NCI-H774 (cell line): Measurements from ENCODE around the gene HIGD1B.
"Not testable (repeated sequence)": the region's sequence is repeated elsewhere in the genome, so short reads cannot be mapped to it uniquely, and the experiment has no call there.

Experiments used
- DNase-seq: peaks from one replicate; lab custom pipeline; 2025; lab: John Stamatoyannopoulos, UW

The HIGD1B gene

DNA sequence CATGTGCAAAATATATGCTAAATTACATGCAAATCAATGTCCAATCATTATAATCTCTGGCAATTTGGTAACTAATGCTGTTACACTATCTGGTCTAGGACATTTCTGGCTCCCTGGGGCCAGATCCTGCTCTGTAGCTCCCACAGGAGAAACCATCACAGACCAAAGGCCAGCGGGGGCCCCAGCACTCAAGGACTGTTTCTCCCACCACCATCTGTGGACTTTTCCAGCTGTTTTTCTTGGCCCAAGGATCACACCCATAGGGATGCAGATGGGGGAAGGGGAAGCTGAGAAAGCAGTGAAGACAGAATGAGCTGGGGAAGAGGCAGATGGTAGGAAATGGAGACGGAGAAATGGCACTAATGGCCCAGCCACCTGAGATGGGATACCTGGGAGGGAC, at the start of gene HIGD1B:
Gene HIGD1B (plus strand): TSS at position 298 of the 400 bp plus-strand sequence. CDS start 270 bp downstream, outside the sequence.
- DNase-seq = no peak

DNA sequence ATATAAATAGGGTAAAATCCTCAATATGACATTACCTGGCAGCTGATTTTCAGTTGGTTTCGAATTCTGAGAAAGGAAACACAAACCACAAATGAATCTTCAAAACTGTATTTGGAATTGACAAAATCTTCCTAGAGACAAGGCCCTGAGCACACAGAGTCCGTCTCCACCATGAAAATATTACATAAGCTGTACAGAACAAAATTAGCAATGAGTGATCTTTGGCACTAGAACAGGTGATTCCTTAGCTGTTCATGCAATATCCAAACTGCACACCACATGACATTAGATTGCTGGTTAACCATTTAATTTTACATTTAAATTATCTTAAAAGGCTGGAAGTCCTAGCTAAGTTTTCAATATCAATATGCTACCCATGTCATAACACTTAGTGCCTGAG, 49.3 kb upstream of the HIGD1B start:
- no peak for DNase-seq

DNA sequence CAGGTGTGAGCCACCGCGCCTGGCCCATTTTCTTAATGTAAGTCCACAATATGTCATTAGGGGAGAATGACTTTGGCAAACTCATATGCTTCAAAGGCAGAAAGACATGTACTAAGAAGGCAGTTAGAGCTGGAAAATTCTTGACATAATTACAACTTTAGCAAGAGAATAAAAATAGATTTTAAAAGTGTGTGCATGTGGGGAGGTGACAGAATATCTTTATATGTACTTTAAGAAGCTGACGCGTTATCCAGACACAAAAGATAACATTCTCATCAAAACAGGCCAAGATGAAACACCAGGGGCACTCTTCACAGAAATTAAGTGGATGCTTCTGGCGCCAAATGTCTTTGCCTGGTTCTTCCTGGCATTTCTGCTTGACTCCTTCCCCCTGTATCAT, 45.8 kb upstream of the HIGD1B start:
- no peak for DNase-seq

DNA sequence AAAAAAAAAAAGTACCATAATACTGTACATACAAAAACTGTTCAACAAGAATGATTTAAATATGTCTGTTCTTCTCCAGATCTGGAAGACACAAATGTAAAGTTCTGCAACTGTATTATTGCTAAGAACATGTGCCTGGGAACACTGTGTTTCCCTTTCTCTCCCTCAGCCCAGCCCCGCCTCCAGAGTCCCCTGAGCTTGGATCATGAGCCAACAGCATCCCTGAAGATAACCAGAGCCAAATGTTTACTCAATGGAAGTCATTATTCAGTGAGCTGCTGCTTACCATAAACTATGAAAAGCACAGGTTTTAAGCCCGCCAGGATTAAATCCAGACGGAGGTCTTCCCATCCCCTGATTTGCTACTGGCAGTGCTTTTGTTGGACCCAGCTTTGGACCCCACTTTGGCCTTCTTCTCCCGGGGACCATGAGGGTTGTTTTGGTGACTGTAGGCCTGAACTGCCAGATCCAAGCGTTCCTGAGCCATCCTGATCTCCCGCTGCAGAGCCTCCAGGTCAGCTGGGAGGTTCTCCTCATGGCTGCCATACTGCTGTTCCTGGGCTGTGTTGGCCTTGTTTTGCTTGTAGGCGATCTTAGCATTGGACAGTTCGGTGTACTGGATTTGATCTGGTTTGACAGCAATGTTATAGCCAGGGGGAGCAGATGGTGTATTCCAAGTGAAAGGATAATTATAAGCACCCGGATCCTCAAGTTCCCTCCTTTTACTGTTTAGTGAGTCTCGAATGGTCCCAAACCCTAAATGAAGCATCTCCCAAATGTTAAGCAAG, 43.2 kb upstream of the HIGD1B start:
- DNase-seq = no peak

DNA sequence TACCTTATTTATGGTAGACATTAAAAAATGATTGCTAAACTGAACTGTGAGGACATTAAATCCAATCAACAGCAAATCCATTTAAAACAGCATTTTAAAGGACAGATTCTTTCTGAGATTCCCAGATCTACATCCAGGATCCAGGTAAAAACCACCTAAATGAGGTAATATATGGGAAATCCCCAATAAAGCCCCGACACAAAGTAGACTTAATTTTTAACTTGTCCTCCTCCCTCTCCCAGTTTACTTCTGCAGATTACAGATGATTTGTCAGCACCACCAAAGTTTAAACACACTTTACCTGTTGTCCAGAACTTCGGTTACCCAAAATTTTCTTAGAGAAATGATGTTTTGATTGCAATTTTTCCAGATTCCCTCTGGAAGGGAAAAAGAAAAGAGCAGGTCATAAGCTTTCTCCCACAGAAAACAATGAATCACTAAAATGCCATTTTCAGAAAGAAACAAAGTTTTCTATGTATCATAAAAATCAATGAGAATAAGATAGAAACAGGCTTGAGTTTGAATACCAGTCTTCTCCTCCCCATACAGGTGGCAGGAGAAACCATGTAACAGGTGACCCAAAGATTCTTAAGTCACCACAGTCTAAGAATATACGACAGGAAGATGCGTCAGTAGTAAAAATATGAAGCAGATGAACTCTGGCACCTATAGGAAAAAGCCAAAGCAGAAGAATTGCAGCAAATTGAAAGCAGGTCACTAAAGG, 40.4 kb upstream of the HIGD1B start:
- no peak for DNase-seq

DNA sequence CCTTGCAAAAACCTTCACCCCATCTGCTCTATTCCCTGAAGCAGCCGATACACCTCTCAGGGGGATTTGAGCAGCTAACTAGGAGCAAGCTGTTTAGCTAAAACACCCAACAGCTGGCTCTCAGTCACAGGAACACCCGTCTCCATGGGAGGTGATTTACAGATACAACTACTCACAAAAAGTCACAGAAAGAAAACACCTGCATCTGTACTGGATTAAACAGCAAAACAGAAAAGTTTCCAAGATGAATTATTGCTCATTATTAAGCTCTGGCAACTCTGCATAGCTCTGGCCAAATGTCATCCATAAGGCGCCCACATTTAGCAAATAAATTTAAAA, 39.9 kb upstream of the HIGD1B start:
- no peak for DNase-seq

DNA sequence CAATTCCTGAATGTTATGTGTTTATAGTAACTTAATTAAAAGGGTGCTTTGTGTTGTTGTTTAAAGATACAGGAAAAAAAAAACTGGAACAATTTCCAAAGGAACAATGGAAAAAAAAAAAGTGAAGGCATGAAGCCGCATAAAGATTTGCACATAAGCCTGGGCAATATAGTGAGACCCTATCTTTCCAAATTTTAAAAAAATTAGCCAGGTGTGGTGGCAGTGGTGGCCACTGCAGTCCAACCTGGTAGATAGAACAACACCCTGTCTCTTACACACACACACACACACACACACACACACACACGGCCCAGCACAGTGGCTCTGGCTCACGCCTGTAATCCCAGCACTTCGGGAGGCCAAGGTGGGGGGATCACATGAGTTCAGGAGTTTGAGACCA, 39.5 kb upstream of the HIGD1B start:
- DNase-seq = no peak

DNA sequence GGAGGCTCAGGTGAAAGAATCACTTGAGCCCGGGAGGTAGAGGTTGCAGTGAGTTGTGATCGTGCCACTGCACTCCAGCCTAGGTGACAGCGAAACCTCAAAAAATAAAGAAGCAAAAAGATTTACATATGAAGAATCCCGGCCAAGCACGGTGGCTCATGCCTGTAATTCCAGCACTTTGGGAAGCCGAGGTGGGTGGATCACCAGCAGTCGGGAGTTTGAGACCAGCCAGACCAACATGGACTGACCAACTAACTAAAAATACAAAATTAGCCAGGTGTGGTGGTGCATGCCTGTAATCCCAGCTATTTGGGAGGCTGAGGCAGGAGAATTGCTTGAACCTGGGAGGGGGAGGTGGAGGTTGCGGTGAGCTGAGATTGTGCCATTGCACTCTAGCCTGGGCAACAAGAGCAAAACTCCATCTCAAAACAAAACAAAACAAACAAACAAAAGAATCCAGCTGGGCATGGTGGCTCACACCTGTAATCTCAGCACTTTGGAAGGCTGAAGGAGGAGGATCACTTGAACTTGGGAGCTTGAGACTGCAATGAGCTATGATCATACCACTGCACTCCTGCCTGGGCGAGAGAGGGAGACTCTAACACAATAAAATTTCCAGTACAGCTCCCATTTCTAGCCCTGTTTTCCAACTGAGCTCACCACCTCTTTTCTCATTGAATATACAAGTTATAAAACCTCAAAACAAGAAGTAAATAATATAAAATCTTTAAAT, 38.9 kb upstream of the HIGD1B start:
- not testable (repeated sequence) for DNase-seq

DNA sequence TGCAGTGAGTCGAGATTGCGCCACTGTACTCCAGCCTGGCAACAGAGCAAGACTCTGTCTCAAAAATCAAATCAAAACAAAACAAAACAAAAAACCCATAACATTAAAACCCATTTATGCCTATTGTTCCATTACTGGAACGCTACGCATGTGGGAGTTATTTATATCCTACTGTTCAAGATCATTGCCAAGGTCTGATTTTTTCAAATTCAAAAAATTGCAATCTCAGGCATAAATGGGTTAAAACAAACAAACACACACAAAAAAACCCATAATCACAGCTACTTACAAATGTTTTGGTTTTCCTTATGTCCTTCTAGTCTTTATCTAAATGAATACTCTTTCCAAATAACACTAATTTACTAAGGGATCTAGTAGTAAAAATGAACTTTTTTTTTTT, 35.4 kb upstream of the HIGD1B start:
- no peak for DNase-seq

DNA sequence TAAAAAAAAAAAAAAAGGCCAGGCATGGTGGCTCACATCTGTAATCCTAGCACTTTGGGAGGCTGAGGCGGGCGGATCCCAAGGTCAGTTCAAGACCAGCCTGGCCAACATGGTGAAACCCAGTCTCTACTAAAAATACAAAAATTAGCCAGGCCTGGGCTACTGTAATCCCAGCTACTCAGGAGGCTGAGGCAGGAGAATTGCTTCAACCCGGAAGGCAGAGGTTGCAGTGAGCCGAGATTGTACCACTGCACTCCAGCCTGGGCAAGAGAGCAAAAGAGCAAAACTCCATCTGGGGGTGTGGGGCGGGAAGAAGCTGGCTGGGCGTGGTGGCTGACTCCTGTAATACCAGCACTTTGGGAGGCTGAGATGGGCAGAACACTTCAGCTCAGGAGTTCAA, 29.2 kb upstream of the HIGD1B start:
- not testable (repeated sequence) for DNase-seq

DNA sequence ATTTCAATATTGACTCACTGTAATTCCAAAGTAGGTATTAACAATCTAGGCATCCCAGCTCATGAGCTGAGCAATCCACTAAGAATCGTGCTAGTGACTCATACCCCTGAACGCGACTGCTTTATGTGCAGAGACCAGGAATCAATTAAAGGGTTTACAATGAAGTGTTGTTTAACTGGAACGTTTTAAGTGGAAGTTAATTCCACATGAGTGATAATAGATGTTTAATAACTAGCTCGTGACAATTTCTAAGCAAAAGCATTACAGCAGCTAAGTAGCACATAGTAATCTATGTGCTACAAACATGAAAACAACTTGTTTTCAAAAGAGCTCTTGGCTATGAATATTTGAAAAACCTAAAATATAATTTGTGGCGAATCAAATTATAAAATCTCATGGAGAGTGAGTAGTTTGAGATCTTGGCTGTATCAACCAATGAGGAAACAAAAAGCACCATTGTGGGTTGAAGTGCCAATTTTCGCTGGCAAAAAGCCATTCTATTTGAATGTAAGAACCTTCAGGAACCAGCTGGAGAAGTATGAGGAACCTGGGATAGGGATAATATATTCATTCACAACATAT, 27.0 kb upstream of the HIGD1B start:
- peak; percentile 96 for DNase-seq

DNA sequence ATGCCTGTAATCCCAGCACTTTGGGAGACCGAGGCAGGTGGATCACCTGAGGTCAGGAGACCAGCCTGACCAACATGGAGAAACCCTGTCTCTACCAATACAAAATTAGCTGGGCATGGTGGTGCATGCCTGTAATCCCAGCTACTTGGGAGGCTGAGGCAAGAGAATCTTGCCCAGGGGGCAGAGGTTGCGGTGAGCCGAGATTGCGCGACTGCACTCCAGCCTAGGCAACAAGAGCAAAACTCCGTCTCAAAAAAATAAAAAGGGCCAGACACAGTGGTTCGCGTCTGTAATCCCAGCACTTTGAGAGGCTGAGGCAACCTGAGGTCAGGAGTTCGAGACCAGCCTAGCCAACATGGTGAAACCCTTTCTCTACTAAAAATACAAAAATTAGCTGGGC, 22.4 kb upstream of the HIGD1B start:
- not testable (repeated sequence) for DNase-seq

DNA sequence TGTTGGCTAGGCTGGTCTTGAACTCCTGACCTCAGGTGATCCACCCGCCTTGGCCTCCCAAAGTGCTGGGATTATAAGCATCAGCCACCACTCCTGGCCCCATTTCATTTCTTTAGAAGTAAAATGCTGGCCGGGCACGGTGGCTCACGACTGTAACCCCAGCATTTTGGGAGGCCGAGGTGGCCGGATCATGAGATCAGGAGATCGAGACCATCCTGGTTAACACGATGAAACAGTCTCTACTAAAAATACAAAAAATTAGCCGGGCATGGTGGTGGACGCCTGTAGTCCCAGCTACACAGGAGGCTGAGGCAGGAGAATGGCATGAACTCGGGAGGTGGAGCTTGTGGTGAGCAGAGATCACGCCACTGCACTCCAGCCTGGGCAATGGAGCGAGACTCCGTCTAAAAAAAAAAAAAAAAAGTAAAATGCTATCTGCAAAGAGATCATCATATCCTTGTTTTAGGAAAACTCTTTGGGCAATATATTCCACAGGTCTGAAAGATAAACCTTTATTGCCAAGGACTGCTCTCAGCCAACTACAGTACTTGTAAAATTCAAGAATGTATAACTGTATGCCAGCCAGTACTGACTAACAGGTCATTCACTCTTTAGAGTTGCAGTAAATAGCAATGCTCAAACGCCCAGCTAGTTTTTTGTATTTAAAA, 21.4 kb upstream of the HIGD1B start:
- DNase-seq = no peak

DNA sequence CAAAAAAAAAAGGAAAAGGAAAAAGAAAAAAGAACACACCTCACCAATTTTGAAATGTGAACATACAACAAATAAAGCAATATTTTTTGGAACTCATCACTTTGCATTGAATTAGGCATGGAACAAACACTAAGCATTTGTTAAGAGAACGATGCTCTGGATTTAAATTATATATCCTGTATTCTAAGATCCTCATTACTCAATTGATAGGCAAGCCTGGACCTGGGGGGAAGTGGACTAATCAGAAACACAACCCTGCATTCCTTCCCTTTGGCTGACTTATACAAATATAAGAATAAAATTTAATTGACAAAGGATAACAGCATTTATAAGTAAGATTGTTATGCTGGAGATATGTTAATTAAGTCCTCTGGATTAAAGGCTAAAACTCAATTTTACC, 19.8 kb upstream of the HIGD1B start:
- DNase-seq = no peak

DNA sequence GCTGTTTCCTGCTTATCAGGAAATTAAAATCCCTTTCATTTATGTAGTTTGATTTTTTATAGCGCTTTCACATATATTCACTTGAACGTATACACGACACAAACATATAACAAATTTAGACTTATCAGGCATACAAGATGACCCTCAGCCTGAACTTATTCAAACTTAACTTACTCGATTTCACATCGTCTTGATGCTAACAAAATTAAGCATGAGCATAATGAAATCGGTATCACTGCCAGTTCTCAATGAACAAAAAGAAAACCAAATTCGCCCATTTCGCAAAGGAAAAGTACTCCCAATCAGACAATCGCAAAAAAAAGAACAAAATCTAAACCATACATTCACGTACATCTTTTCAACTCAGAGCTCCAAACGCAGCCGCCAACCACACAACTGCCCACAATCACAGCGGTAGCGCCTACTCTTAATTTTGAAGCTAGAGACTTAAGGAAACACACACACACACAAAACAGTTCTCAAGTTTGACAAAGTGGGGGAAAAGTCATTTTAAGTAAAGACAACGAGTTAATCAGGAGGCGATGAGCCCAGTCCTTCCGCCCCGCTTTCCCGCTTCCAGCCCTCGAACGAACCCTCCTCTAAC, 18.7 kb upstream of the HIGD1B start:
- no peak for DNase-seq

DNA sequence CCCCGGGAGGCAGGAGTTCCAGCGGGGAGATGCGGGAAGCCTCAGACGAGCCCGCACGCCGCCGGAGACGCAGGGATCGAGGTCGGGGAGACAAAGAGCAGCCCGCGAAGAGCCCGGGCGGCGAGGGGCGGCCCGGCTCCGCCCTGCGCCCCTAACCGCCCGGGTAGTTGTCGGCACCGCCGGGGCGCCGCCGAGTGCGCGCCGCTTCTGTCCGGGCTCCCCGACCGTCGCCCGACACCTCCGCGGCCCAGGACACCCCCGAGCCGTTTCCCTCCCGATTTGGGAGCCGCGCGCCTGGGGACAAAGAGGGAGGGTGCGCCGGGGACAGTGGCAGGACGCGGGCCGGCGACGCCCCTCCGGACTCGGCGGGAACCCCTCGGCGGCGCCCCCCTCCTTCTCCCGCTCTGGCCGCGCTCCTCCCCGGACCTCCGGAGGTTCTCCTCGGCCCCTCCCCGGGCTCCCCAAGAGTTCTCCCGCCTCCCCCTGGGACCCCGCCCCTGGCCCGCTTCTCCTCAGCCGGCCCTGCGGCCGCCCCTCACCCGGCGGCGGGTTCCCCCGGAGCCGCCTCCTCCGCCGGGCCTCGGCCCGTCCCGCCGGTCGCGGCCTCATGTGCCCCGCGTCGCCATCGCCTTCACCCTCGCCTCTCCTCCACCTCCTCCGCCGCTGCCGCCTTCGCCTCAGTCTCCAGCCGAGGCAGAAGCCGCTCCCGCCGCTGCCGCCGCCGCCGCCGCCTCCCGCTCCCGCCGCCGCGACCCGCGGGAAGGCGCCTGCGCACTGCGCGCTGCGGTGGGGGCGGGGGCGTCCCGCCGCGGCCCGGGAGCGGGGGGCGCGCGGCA, 17.9 kb upstream of the HIGD1B start, which contains the start of gene GJC1:
Gene GJC1 (minus strand): TSS at position 765 of the 836 bp plus-strand sequence. CDS start 24,470 bp downstream, outside the sequence.
- DNase-seq = peak; percentile 4

DNA sequence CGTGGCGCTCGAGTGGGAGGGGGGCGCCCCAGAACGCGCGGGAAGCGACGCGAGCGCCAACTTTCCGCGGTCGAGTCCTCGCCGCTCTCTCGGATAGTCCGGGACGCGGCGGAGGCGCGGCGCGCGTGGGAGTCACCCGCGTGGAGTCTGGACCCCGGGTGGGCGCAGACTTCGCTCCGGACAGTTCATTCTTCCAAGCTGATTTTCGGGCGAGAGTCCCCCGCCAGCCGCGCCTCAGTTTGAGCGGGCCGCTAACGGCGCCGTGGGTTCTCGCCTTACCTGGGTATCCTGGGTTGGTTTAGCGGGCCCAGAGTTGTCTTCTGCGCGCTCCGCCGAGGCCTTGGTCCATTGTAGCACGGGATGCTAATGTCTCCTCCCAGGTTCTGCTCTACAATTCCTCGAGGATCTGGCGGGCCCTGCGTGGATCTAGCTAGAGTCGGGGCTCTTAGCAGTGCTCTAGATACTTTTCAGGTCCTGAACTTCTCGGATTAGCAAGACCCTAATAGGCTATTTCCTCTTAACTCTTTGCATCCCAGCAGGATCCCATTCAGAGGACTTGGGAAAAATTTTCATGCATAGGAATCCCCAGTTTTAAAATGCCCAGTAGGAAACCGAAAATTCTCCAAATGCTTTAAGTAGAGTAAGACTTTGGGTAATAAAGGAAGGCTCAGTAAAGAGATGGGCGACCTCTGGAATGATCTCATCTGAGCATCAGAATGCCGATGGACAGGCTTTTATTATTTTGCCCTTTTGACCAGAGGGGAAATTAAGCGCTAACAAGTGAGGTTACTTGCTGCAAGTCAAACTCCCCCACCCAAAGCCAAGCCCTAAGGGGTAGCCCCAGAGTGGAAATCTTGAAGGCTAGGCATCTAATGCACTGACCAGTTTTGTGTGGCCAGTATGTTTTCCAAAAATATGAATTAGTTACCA, 17.1 kb upstream of the HIGD1B start:
- no peak for DNase-seq

DNA sequence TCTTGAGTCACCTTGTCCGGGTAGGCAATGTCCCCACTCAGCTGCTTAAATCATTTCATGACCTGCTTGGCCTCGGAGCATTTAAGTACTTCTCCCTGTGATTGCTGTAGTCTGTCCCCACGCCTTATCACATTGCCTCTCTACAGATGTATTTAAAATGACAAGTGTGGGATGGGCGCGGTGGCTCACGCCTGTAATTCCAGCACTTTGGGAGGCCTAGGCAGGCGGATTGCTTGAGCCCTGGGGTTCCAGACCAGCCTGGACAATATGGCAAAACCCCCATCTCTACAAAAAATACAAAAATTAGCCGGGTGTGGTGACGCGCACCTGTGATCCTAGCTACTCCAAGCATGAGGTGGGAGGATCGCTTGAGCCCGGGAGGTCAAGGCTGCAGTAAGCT, 16.3 kb upstream of the HIGD1B start:
- DNase-seq = no peak

DNA sequence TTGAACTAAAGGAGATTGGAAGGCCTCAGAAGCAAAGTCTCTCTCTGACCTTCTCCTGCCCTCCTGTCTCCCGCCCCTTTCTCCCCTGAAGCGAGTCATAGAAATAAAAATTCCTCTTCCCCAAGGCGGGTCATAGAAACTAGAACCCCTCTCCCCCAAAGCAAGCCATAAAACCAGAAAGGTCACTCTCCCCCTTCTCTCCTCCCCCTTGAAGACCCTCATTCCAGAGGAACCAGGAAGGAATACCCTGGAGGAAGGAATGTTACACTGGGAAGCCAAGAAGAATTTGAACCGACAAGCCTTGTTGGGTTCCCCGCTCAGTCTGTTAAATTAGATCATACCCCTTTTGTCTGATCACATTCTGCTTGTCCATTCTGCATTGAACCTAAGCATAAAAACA, 14.9 kb upstream of the HIGD1B start:
- DNase-seq = no peak
